NCI-H82 (cell line): ENCODE data around the gene CNOT1.
"Not testable (repeated sequence)": the region's sequence is repeated elsewhere in the genome, so short reads cannot be mapped to it uniquely, and the experiment has no call there.

Experiments
- DNase-seq: peaks from one replicate; lab custom pipeline; 2025; lab: John Stamatoyannopoulos, UW

The CNOT1 gene

GRCh38 chr16:58638148-58639036, 8.8 kb upstream of the CNOT1 start:
- DNase-seq, result no peak

GRCh38 chr16:58637021-58637420, 7.4 kb upstream of the CNOT1 start:
- not testable (repeated sequence) for DNase-seq

- DNase-seq, result no peak
Observed at GRCh38 chr16:58636466-58636865, 6.8 kb upstream of the CNOT1 start.

GRCh38 chr16:58635502-58635901, 5.9 kb upstream of the CNOT1 start:
- no peak for DNase-seq

GRCh38 chr16:58634265-58634802, 4.7 kb upstream of the CNOT1 start:
- no peak for DNase-seq

GRCh38 chr16:58628845-58629732, 537 bp downstream of the CNOT1 start:
- peak; percentile 42 for DNase-seq

GRCh38 chr16:58624209-58624608, 5.4 kb downstream of the CNOT1 start:
- DNase-seq, result no peak

- no peak for DNase-seq
Observed at GRCh38 chr16:58620396-58620795, 9.2 kb downstream of the CNOT1 start.

- no peak for DNase-seq
Observed at GRCh38 chr16:58615280-58615679, 14.3 kb downstream of the CNOT1 start.

- DNase-seq, result no peak
Observed at GRCh38 chr16:58614860-58615259, 14.8 kb downstream of the CNOT1 start.

GRCh38 chr16:58614212-58614611, 15.4 kb downstream of the CNOT1 start:
- no peak for DNase-seq

GRCh38 chr16:58612965-58613364, 16.7 kb downstream of the CNOT1 start:
- DNase-seq, result not testable (repeated sequence)

GRCh38 chr16:58608601-58609136, 21.0 kb downstream of the CNOT1 start:
- no peak for DNase-seq

- DNase-seq, result no peak
Observed at GRCh38 chr16:58605562-58605961, 24.1 kb downstream of the CNOT1 start.

- no peak for DNase-seq
Observed at GRCh38 chr16:58591083-58591482, 38.5 kb downstream of the CNOT1 start.

- DNase-seq, result no peak
Observed at GRCh38 chr16:58589326-58589905, 40.2 kb downstream of the CNOT1 start.

GRCh38 chr16:58588406-58588805, 41.2 kb downstream of the CNOT1 start:
- DNase-seq, result no peak

- no peak for DNase-seq
Observed at GRCh38 chr16:58586340-58587030, 43.1 kb downstream of the CNOT1 start.

GRCh38 chr16:58584831-58585505, 44.7 kb downstream of the CNOT1 start:
- no peak for DNase-seq

- no peak for DNase-seq
Observed at GRCh38 chr16:58582971-58583765, 46.5 kb downstream of the CNOT1 start.
